GM19468 (cell line): ENCODE results near the gene MOGAT3.

ENCODE experiments used
- ATAC-seq: cut with Tn5 transposase; IDR thresholded peaks from one replicate; pipeline ENCODE4 v1.9.1; 2021; ENCODE audit warnings: mild to moderate bottlenecking, moderate library complexity, moderate number of reproducible peaks; ENCODE audit not compliant: unreplicated experiment; ENCODE audit errors: extremely low read depth

Gene MOGAT3, protein sequence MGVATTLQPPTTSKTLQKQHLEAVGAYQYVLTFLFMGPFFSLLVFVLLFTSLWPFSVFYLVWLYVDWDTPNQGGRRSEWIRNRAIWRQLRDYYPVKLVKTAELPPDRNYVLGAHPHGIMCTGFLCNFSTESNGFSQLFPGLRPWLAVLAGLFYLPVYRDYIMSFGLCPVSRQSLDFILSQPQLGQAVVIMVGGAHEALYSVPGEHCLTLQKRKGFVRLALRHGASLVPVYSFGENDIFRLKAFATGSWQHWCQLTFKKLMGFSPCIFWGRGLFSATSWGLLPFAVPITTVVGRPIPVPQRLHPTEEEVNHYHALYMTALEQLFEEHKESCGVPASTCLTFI

GRCh38 chr7:101200862-101201599, at the start of gene MOGAT3:
Gene MOGAT3, minus strand, starts transcription at chr7:101201036. Its CDS starts 182 bp downstream, at chr7:101200854.
- ATAC-seq, result no peak

DNA sequence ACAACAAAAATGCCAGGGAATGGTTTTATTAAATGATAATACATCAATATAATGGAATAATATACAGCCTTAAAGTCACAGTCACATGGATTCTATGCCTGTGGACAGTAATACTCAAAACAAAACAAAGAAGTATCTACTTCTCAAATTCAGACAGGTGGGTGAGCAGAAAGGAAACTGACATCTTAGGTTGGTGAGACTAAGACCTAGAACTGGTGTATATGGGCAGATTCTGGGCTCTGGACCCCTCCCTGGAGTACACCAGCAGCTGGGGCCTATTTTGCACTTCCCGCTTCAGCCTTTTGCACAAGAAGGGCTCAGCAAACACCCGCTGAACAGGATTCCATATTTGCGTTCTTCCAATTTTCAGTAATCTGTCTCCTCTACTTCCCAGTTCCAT, 49.5 kb upstream of the MOGAT3 start:
- ATAC-seq, result no peak

DNA sequence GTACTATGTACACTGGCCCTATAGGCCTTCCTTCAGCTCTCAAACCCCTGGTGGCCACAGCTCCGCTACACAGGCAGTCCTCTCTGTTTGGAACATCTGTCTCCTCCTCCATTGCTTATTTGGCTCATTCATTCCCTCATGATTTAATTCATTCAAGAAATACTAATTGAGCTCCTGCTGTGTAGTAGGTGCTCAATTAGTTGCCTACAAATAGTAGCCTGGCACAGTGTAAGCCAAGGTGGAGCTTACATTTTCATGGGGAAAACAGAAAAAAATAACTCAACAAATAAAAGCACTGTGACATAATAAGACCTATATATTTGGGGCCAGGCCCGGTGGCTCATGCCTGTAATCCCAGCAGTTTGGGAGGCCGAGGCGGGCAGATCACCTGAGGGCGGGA, 47.4 kb upstream of the MOGAT3 start:
- ATAC-seq, result no peak

DNA sequence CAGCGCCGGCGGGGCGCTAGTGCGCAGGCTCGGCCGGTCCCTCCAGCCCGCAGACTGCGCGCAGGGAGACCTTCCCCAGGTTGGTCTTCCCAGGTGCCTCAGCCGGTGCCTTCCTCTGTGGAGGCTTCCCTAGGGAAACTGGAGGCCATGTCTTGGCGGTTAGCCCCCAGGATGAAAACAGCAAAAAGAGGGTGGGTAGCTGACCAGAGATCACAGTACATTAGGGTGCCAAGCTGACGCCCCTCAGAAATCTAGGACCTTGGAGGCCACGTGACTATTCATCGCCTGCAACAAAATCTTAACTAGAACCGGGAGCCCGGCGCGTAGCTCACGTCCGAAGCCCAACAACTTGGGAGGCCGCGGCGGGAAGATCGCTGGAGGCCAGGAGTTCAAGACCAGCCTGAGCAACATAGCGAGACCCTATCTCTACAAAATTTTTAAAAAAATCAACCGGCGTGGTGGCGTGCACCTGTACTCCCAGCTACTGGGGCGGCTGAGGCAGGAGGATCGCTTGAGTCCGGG, 44.4 kb upstream of the MOGAT3 start:
- no peak for ATAC-seq

DNA sequence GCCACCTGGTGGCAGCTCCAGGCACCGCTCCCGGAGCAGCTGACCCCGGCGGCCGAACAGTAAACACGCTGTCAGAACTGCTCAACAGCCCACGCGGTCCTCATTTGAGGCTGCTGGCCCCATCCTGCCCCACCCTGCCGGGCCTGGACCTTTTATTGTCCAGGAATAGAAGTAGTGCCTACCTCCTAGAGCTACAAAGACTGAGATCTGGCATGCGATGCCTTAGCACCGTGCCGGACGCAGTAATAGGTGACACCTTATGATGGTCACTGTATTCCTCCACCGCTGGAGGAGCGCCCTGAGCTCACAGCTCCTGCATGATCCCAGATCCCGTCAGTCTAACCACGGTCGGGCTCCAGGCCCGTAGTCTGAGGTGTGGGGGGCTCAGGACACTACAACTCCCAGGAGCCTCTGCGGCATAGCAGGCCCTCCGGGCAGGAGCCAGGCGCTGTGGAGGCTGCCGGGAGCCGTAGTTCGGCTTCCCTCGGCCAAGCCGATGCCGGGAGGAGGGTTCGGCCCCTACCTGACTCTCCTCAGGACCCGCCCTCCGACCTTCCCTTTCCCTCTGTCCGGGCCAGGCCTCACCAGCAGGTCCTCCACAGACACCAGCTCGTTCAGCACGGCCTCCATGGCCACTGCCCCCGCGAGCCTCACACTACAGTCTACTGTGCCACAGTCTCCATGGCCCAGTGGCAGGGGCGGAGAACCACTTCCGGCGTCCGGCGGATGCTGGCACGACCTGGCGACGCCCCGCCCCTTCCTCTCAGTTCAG, 43.7 kb upstream of the MOGAT3 start, which contains the start of gene FIS1:
TSS of gene FIS1 (minus strand) at position 707 of the 772 bp plus-strand sequence. CDS start at position 630, 77 bp downstream.
- ATAC-seq, result peak; percentile 85

GRCh38 chr7:101243646-101244374, 43.0 kb upstream of the MOGAT3 start:
- no peak for ATAC-seq

DNA sequence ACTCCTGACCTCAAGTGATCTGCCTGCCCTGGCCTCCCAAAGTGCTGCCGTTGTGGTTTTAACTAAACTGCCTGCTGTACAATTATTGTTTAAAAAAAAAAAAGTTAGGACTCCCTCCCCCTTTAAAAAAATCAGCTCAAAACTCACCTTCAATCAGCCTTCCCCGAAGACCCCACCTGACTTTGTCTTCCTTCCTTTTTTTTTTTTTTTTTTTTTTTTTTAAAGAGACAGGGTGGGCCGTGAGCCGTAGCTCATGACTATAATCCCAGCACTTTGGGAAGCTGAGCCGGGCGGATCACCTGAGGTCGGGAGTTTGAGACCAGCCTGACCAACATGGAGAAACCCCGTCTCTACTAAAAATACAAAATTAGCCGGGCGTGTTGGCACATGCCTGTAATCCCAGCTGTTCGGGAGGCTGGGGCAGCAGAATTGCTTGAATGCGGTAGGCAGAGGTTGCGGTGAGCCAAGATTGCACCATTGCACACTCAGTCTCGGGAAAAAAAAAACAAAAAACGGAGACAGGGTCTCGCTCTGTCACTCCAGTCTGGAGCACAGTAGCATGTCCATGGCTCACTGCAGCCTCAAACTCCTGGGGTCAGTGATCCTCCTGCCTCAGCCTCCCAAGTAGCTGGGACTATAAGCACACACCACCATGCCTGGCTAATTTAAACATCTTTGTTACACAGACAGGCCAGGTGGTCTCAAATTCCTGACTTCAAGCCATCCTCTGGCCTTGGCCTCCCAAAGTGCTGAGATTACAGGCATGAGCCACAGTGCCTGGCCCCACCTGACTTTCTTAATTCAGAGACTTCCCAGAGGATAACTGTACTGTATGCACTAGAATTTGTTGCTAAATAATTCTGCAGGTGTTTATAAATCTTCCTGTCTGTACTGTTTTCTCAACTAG, 40.9 kb upstream of the MOGAT3 start:
- no peak for ATAC-seq

DNA sequence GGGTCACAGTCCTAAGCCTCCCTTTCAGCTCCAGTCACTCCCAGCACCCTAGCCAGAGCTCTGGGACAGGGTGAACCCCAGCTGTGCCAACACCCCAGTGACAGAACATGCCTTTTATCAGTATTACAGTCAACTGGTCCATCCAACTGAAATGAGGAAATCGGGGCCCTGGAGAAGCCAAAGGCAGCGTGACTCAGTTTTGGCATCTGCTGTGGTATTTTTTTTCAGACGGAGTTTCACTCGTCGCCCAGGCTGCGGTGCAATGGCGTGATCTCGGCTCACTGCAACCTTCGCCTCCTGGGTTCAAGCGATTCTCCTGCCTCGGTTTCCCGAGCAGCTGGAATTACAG, 40.2 kb upstream of the MOGAT3 start:
- no peak for ATAC-seq

DNA sequence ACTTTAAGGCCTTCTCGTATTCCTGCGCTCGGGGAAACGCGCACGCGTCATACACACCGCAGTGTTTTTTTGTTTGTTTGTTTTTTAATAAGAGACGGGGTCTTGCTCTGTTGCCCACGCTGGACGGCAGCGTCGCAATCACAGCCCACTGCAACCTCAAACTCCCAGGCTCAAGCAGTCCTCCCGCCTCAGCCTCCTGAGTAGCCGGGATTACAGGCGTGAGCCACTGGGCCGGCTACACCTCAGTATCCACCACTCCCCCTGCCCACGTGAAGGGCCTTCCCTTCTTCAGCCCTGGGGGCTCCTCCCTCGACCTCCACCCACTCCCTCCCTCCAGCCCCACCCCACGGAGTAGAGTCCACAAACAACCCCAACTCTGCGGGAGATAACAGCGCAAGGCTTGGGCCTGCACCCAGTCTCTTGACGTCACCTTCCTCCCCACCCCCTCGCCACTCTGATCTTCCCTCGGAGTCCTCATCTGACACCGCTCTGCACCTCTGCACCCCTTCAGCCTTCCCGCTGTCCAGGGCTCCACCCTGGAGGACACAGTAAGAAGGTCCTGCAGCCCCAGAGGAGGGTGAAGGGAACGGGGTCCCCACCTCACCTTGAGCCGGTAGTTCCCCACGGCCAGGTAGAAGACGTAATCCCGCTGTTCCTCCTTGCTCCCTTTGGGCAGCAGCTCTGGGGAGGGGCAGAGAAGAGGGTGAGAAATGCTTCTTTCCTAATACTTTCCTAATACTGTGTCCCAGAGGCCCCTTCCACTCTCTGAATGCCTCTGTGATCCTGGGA, 39.6 kb upstream of the MOGAT3 start:
- ATAC-seq, result no peak

- ATAC-seq, result no peak
These were observed 39.0 kb upstream of the MOGAT3 start for GRCh38 chr7:101239951-101240220.

- no peak for ATAC-seq
These were observed 38.5 kb upstream of the MOGAT3 start for GRCh38 chr7:101239191-101239950.

- ATAC-seq, result no peak
These were observed 37.7 kb upstream of the MOGAT3 start for GRCh38 chr7:101238226-101239182.

- no peak for ATAC-seq
These were observed 36.6 kb upstream of the MOGAT3 start, which contains the start of gene CLDN15 for GRCh38 chr7:101237206-101238067. Gene CLDN15, minus strand, starts transcription at chr7:101237802. Its CDS starts 221 bp downstream, at chr7:101237581.

GRCh38 chr7:101236292-101236835, 35.5 kb upstream of the MOGAT3 start:
- ATAC-seq, result no peak

GRCh38 chr7:101235522-101235921, 34.7 kb upstream of the MOGAT3 start:
- ATAC-seq, result no peak
